Left lobe of liver (tissue), 2 donors: ENCODE data around the gene UBE2F. TPM values are rescaled to one million over a fixed set of nuclear protein-coding genes. Genes with fewer than 3 reads are reported as not detected.

Source experiments
- ATAC-seq: fragments of 200-7000 bp; cut with Tn5 transposase; one replicate; pipeline ENCODE4 v1.9.1; 2020; ENCODE audit warnings: mild to moderate bottlenecking, moderate library complexity
- DNase-seq: peaks from one replicate; pipeline ENCODE4 v3.0.0-alpha.2; 2020; ENCODE audit warnings: low spot score
- total RNA-seq: library from RNA; stranded (reverse); gene quantifications from one replicate; pipeline ENCODE4 v1.2.1, GENCODE V29; 2021
- donor health status: DM: no; HTN: no; CAD: no; lungs with moderate emphysema.
- donor health status: DM: no; HTN: yes; CAD: no.

The UBE2F gene
- 29.3 TPM for total RNA-seq

GRCh38 chr2:237966565-237967462 lies at the start of gene UBE2F:
UBE2F (plus strand) TSS chr2:237967014; CDS start chr2:237973108, 6,094 bp downstream.
- peak; percentile 94 for ATAC-seq
- DNase-seq, result peak; percentile 99

GRCh38 chr2:237917696-237918374 lies 49.0 kb upstream of the UBE2F start:
- ATAC-seq (no peak), DNase-seq (no peak)

DNA sequence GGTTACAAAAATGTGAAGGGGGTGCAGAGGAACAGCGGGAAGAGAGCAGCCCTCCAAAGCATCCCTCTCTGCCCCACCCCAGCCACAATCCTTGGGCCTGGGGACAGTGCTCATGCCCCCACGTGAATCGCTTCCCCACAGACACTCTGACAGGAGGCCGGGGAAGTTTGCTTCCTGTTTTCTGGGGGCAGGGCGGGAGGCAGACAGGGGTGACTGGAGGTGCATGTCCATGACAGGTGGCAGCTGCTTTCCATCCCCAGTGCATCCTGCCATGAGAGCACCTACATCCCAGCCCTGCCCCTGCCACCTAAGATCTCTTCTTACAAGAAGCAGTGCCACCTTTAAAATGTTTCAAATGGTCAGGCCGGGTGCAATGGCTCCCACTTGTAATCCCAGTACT lies 47.2 kb upstream of the UBE2F start:
- DNase-seq (no peak), ATAC-seq (no peak)

GRCh38 chr2:237920673-237921072 lies 46.1 kb upstream of the UBE2F start:
- DNase-seq (no peak), ATAC-seq (no peak)

GRCh38 chr2:237921967-237922492 lies 44.8 kb upstream of the UBE2F start:
- ATAC-seq, result no peak
- DNase-seq, result no peak

DNA sequence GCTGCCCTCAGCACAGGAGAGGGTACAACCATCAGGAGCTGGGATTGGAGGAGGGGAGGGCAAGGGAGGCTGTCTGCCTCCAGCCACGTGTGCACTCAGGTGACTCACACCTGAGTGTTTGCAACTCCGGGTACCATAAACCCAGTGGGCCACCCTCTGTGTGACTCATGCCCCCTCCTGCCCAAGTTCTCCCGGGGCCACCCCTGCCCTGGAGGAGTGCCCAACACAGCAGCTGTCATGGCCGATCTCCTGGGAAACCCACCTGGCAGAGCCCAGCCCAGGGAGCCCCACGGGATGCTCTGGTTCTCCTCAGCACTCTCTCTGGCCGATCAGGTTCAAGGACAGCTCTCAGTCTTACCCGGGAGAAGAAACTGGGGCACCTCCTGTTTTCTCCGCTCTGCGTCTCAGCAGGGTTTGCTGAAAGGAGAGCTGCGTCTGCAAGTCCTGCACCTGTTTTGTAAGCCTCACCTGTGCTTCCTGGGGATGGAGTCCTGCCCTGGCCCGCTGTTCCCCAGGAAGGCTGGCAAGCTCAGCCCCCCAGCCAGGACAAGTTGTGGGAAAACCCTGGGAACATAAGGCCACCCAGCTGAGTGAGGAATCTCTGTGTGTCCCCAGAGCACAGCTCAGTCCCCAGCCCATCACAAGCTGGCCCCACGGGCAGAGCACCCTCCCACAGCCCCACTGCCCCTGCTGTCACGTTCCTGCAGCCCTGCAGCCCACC lies 44.0 kb upstream of the UBE2F start:
- DNase-seq, result no peak
- peak; percentile 7 for ATAC-seq

GRCh38 chr2:237923481-237924163 lies 43.2 kb upstream of the UBE2F start:
- DNase-seq (peak; percentile 64), ATAC-seq (peak; percentile 98)

GRCh38 chr2:237924164-237924534 lies 42.7 kb upstream of the UBE2F start:
- no peak for DNase-seq

GRCh38 chr2:237927135-237927534 lies 39.7 kb upstream of the UBE2F start:
- ATAC-seq, result no peak
- no peak for DNase-seq

More at GRCh38 chr2:237924164-237924534, 42.7 kb upstream of the UBE2F start:
- no peak for ATAC-seq

DNA sequence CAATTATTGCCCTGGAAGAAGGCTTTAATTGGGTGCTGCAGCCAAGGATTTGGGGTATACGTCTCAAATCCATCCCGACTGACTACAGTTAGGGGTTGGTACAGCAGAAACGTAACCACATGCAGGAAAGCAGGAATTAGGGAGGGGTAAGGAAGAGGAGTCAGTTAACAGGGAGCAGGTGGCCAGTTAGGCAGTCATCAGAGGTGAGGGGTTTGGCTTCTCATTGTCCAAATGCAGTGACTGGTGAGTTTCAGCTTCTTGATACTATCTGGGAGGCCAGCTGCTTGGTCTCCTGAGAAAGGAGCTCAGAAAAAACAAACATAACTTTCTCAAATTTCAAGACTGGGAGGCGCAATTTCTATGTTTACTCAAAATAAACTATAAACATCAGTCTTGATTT lies 38.8 kb upstream of the UBE2F start:
- ATAC-seq (no peak), DNase-seq (no peak)

DNA sequence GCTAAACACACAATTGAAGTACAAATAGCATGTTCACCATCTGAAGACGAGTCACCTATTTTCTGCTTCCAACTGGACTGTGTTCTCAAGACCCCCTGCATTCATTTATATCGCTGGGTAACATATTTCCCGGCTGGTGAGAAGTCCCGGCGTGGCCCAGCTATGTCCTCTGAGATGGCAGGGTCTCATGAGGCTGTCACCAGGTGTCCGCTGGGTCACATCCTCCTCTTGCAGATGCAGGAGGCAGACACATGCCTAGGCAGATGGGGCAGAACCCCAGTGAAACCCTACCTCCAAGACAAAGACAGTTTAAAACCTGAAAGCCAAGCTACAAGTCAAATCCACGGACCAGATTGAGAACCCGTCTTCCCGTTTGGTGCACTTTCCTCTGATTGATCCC lies 36.8 kb upstream of the UBE2F start:
- ATAC-seq (no peak), DNase-seq (no peak)

DNA sequence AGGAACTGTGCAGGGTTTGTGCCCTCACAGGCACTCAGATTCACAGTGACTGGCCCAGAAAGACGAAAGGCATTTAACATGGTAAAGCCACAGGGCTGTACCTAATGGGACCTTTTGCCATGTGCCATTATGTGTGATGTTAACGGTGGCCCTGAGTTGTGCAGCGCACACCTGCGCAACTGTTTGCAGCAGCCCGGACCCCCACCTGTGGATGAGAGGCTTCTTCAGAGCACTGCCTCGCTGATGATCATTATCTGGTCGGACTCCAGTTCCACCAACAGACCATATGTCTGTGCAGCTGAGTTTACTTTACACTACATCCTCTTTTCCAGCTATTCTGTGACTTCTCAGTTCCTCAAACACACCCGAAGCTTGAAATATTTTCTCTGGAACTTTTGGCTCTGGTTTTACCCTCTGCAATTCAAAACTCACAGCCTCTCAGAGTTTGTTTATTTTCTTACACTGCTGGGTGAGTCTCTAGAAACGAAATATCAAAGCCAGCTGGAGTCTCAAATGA lies 35.6 kb upstream of the UBE2F start:
- no peak for ATAC-seq
- DNase-seq, result no peak

DNA sequence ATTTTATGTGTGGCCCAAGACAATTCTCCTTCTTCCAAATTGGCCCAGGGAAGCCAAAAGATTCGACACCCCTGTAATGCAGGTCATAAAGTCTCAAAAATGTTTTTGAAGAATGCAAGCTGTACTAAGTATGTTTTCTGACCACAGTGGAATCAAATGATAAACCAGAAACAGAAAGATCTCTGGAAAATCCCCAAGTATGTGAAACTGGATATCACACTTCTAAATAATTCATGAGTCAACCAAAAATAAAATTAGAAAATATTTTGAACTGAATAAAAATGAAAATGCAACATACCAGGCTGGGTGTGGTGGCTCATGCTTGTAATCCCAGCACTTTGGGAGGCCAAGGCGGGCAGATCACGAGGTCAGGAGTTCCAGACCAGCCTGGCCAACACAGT lies 34.1 kb upstream of the UBE2F start:
- ATAC-seq, result no peak

DNA sequence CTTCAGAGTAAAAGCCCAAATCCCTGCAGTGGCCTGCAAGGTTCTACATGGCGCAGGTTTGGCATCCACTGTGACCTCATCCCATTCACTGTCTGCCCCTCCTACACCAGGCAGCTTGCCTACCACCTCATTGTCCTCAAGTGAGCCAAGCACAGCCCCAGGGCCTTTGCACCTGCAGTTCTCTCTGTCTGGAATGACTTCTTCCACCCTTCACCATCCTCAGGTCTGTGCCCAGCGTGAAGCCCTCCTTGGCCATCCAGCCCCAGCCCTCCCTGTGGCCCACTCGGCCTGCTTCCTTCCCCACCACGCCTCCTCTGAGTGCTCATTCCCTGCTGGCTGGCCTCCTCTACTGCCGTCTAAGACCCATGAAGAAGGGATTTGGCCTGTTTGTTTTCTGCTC lies 32.6 kb upstream of the UBE2F start:
- no peak for ATAC-seq
- no peak for DNase-seq

More for the DNA sequence above, 34.1 kb upstream of the UBE2F start:
- no peak for DNase-seq

DNA sequence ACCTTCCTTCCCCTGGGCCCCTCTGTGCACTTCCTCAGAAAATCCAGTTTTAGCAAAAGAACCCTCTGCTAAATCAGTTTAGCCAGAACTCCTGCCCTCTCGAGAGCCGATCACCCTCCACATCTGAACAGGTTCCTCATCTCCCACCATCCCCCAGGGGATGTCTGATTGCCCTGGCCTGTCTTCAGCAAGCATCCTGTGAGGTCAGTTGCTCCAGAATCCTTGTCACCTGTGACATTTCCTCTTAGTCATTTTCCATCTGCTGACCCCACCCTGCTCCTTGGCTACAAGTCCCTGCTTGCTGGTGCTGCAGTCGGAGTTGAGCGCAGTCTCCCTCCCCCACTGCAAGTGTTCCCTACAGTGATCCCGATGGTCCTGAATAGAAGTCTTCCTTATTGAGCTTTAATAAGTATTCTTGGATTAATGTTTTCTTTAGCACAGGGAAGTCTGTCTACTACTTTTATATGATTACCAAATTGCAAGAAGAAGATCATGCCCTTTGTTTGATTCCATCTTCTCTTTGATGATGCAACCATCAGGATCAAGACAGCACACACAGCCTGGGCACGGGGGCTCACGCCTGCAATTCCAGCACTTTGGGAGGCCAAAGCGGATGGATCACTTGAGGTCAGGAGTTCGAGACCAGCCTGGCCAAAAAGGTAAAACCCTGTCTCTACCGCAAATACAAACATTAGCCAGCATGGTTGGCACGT lies 30.9 kb upstream of the UBE2F start:
- ATAC-seq (no peak), DNase-seq (no peak)

- DNase-seq (no peak), ATAC-seq (no peak)
These were observed 27.6 kb upstream of the UBE2F start for GRCh38 chr2:237939251-237939650.

DNA sequence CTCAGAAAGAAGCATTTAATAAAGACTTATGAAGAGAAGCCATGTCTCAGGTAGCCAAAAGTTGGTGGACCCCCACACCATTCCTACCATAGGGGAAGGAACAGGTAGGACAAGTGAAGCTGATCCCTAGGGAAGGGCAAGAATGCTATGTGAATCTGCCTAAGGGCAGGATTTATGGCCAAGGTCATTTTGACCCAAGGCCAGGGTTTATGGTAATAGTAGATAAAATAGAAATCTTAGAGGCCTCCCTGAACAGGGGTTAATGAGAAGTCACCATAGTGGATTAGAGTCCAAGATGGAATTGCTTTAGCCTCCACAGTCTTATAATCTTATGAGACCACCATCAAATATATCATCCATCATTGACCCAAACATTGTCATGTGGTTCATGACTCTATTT lies 26.0 kb upstream of the UBE2F start:
- DNase-seq, result no peak

DNA sequence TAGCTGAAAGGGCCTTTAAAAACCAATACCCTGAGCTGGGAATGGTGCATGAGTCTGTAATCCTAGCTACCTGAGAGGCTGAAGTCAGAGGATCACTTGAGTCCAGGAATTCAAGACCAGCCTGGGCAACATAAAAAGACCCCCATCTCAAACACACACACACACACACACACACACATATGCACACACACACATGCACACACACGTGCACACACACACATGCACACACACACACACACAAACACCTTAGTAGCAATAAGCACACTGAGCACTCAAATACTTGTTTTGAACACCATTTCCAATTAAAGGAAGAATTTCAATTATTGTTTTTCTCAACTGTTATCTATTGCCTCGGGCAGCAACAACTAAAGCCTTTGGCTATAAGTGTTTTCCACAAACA lies 25.6 kb upstream of the UBE2F start:
- ATAC-seq (no peak), DNase-seq (no peak)

More for the DNA sequence above, 26.0 kb upstream of the UBE2F start:
- no peak for ATAC-seq

- DNase-seq (no peak), ATAC-seq (peak; percentile 31)
These were observed 24.3 kb upstream of the UBE2F start for GRCh38 chr2:237942513-237942899.
